T-helper 22 cell (primary cell): ENCODE data around the gene NMB.
"Not testable (repeated sequence)": the region's sequence is repeated elsewhere in the genome, so short reads cannot be mapped to it uniquely, and the experiment has no call there.

Source experiments
- DNase-seq: peaks from one replicate; pipeline ENCODE4 v3.0.0-alpha.2; 2020; ENCODE audit warnings: low read depth

Gene NMB

DNA sequence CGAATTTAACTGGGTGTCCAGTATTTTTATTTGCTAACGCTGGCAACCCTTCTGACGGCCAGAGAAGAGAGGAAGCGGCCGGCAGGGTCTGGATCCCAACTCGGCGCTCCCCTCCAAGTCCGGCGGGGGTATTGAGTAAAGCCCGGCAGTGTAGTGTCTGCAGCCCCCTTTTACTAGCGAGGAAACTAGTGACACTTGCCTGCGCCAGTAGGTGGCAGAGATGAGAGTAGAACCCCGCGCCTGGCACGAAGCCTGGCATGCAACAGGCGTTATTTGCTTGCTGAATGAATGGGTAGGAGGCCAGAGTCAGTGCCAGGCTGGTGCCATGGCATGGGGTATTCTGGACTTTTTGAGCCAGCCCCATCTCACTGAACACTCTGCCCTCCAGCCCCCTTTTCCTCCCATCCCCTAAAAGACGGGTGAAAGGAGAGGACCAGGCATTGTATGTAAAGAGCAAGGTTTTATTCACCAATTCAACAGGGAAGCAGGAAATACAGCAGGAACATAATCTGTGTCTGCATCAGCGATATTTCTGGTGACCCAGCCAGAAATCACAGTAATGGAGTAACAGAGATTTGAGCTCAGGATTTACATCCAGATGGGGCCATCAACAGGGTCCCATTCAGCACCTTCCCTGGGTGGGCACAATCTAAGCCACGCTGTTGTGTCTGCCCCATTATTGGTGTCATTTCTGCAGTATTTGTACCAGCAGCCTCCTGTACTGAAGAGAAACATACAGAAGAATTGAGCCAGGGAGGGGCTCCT lies 3.1 kb downstream of the NMB start:
- DNase-seq: peak; percentile 59

DNA sequence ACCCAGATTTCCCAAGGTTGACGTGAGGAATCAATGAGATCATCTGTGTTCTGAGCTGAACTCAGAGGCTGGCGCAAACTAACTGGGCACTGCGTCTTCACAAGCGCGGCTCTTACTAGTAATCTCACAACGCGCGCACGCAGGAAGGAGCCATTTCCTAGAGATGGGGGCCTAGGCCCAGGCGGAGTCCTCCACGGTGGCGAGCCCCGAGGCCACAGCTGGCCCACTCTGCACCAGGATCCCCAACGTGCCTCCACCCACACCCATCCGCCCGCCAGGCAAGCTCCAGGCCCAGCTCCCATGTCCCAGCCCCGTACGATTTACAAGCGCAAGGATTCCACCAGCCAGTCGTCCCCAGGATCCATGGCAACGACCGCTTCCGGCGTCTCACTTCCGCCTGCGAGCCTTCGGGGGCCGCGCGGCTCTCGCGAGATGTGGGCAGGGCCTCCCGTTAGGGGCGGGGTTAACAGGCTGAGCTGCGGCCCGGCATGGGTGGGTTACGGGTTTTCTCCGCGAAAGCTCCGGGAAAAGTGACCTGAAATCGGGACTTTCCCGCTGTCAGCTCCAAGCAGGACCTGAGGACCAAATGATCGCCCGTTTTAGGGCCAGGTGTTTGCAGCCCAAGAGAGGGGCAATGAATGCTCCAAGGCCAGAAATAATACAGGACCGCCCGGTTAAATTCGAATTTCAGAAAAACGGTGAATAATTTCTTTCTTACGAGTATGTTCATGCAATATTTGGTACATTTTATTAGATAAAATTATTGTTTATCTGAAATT lies 3.9 kb downstream of the NMB start, which contains the start of gene WDR73:
WDR73 (minus strand) TSS at position 374 of the 779 bp plus-strand sequence; CDS start at position 365, 9 bp downstream.
- peak; percentile 95 for DNase-seq

DNA sequence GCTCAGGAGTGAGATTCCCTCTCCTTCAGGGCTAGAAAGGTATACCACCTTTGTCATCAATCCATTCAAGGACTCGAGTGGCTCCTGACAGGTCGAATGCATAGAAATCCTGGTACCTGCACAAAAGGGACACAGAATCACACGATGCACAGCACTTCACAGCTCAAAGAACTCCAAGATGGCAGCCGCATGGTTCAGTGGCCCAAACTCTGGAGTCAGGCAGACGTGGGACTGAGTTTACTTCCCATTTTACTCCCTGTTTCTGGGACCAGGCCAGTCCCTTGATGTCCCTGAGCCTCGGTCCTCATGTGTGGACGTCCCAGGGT lies 4.5 kb downstream of the NMB start:
- no peak for DNase-seq

DNA sequence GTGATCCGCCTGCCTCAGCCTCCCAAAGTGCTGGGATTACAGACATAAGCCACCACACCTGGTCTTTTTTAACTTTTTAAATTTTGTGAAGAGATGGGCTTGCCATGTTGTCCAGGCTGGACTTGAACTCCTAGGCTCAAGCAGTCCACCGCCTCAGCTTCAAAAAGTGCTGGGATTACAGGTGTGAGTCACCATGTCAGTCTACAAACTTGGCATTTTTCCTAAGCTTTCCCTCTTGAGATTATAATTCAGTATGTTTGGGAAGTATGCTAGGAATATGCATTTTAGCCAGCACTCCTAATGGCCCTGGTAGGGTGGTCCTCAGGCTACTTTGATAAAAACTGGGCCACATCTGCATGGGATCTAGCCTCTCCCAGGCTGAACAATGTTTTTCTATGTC lies 8.3 kb downstream of the NMB start:
- DNase-seq: no peak

DNA sequence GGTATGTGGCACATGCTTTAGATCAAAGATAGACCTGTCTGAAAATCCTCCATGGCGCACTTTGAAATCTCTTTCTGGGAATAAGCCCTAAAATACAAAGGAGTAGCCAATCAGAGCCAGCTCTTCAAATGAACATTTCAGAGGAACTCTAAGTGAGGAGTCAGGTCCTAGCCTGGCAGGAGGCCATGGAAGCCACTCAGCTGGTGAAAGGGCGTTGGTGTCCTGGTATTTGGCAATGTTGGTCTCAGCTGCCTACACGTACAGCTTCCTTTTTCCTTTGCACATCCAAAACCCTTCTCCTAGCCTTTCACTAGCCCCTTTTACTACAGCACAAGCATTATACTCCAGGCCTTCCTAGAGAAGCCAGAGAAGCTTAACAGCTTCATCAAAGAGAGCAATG lies 9.5 kb downstream of the NMB start:
- no peak for DNase-seq

DNA sequence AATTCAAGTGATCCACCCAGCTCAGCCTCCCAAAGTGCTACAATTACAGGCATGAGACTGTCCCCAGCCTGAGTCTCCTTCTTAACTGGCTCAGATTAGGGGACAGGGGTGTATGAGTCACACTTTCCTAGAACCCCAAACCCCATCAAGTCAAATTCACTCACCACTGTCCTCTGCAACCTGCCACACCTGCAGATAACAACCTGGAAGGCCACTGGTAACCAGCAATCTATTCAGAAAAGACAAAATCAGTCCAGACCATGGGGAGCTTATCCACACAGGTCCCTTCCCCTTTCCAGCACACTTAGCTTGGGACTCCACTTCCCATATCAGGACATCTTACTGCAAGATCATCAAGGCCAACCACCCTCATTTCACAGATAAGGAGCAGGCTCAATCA lies 10.3 kb downstream of the NMB start:
- DNase-seq: no peak

DNA sequence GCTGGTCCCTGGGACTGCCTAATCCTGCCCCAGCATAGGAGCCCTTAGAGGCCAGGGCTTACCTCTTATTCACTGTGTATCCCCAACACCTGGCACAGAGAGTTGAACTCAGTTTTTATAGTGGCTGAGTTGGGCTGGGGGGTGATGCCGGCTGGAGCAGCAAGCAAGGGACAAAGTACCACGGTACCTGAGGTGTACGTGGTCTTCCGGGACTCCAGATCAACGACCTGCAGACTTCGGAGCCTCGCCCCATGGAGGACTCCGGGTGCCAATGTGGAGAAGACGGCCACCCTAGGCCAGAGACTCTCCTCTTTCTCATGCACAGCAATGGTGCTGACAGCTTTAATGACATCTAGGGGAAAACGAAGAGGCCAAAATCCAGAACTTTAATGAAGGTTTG lies 12.0 kb downstream of the NMB start:
- no peak for DNase-seq

DNA sequence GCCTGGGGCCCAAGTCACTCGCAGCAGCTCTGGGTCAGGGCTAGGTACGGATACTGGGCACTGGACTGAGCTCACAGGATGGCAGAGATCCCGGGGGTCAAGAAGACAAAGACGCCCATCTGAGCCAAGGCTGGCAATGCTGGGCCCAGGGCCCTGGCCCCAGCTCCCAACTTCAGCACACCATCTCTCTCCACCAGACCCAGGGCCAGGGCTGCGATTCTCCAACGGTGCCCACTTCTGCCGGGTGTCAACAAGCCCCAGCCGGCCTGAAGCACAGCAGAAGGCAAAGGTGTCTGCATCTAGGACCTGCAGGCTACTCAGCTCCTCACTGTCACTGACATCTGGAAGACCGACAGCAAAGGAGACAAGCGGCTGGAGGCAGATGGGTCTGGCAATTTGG lies 12.5 kb downstream of the NMB start:
- DNase-seq: no peak

DNA sequence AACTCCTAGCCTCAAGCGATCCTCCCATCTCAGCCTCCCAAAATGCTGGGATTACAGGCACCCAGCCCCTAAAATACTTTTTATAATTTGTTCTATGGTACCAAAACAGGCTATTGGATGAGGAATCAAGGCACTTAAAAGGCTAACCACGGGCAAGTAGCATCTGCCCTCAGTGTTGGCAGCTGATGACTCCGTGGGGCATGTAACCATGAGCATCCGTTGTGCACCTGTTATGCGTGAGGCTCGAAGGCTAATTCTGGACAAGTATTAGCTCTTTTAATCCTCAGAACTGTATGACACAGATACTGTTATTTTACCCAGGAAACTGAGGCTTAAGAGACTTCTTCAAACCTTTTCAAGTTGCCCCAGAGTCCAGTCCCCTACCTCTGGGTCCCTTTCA lies 14.2 kb downstream of the NMB start:
- DNase-seq: no peak

DNA sequence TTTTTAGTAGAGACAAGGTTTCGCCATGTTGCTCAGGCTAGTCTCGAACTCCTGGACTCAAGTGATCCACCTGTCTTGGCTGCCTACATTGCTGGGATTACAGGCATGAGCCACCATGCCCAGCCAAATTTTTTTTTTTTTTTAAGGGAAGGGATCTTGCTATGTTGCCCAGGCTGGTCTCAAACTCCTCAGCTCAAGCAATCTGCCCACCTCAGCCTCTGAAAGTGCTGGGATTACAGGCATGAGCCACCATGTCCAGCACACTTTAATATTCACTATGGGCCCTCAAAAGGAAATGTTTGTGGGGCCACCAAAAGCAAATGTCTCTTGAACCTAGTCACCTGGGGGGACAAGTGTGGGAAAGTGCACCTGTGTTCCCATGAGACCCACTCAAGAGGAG lies 15.4 kb downstream of the NMB start:
- not testable (repeated sequence) for DNase-seq

DNA sequence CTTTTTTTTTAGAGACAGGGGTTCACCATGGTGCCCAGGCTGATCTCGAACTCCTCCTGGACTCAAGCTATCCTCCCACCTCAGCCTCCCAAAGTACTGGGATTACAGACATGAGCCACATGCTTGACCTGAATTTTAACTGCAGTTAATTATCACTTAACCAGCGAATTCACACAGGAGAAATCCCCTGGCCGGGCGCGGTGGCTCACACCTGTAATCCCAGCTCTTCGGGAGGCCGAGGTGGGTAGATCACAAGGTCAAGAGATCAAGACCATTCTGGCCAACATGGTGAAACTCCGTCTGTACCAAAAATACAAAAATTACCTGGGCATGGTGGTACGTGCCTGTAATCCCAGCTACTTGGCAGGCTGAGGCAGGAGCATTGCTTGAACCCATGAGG lies 16.1 kb downstream of the NMB start:
- DNase-seq: not testable (repeated sequence)

DNA sequence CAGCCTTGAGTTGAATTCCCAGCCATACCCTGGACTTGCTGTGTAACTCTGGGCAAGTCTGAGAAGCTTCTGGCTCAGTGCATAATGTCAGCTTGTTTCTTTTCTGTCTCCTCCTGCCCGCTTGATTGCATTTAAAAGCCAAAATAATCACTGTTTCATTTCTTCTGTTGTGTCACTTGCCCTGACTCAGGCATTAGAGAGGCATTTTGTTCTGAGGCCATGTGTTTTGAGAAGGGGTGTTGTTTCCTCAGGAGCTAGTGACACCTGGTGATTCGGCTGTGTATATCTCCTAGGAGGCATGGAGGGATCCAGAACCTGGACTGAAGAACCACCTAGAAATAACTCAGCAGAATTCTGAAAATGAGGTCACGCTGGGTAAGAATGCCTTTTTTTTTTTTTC lies 19.9 kb downstream of the NMB start:
- no peak for DNase-seq

DNA sequence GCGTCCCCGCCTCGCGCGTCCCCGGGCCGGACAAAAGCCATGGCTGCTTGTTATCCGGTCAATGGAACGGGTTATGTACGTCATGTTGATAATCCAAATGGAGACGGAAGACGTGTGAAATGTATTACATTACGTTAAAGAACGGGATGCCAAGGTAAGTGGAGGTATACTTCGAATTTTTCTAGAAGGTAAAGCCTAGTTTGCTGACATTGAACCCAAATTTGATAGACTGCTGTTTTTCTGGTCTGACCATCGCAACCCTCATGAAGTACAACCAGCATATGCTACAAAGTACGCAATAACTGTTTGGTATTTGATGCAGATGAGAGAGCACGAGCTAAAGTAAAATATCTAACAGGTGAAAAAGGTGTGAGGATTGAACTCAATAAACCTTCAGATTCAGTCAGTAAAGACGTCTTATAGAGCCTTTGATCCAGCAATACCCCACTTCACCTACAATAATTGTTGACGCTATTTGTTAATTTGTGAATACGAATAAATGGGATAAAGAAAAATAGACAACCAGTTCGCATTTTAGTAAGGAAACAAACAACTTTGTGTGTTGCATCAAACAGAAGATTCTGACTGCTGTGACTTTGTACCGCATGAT lies 23.7 kb downstream of the NMB start:
- no peak for DNase-seq

DNA sequence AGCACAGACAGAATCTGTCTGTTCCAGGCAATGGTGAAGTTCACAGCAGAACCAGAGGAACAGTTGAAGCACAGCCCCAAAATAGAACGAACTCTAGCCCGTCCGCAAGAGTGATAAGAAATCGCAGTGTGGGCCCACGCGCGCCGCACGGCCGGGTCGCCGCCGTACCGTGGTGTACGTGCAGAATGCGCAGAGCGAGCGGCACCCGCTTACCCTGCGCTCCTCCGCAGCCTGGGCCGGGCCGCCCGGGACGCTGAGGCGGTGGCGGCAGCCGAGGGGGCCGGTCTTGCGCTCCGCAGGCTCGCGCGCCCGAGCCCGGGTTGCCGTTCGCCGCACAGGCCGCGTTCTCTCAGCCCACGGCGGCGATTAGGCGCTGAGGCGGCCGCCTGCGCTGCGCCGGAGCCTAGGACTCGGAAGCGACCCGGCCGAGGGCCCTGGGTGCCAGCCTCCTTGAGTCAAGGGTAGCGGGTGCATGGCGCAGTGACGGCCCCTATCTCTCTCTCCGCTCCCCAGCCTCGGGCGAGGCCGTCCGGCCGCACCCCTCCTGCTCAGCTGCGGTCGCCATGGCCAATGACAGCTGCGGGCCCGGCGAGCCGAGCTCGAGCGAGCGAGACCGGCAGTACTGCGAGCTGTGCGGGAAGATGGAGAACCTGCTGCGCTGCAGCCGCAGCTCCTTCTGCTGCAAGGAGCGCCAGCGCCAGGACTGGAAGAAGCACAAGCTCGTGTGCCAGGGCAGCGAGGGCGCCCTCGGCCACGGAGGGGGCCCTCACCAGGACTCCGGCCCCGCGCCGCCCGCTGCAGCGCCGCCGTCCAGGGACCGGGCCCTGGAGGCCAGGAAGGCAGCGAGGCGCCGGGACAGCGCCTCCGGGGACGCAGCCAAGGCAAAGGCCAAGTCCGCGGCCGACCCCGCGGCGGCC lies 24.4 kb downstream of the NMB start:
- DNase-seq: peak; percentile 48

DNA sequence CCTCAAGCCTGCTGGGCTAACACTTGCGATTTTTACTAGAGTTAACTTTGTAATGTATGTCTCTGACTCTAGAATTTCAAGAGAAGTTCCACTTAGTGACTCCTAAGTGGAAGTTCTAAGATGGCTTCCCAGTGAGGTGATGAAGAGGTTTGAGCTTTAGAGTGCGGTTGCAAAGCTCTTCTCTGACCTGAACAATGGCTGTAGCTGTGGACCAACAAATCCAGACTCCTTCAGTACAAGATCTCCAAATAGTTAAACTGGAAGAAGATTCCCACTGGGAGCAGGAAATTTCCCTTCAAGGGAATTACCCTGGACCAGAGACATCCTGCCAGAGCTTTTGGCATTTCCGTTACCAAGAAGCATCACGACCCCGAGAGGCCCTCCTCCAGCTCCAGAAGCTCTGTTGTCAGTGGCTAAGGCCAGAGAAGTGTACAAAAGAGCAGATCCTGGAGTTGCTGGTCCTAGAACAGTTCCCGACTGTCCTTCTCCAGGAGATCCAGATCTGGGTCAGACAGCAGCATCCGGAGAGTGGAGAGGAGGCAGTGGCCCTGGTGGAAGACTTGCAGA lies 26.2 kb downstream of the NMB start:
- no peak for DNase-seq

DNA sequence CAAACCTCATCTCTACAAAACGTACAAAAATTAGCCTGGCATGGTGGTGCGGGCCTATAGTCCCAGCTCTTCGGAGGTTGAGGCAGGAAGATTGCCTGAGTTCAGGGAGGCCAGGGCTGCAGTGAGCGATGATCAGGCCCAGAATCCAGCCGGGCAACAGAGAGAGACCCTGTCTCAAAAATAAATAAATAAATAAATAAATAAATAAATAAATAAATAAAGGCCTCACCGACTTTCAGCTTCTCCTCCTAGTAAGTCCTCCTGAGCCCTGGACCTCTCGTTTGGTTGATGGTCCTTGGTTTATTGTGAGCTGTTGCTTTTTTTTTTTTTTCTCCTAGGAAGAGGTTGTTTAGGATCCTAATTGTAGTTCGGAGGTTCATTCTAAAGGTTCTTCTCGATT lies 29.0 kb downstream of the NMB start:
- no peak for DNase-seq

DNA sequence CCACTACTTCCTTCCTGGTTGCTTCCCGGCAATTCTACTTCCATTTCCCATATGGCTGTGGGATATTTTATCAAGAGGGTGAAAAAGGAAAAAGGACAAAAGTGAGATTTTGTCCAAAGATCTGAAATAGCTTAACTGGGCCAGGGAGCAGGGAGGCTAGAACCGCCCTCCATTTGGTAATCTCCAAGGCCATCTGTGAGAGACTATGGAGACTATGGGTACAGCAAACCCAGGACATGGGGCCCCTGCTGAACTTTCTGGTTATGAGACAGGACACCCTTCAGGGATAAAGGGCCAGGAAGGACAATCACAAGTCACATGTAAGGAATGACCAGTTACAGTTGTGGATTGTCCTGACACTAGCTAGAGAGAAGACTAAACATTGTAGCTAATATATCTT lies 32.9 kb downstream of the NMB start:
- no peak for DNase-seq

DNA sequence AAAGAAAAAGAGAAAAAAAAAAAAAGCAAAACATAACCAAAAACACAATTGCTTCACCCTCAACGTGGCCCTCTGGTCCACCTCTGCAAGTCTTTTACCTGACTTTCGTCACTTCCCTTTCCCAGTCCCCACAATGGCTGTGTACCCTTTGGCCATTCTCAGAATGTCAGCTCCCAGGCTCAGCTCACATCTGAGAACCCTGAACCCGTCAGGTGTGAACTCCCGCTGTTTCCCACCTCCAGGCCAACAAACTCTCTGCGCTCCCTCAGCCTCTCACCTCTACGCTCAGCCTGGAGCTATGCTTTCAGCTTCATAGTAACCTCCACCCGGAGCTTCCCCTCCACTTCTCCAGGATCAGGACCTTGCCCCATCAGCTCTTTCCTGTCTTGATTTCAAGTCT lies 33.6 kb downstream of the NMB start:
- no peak for DNase-seq

DNA sequence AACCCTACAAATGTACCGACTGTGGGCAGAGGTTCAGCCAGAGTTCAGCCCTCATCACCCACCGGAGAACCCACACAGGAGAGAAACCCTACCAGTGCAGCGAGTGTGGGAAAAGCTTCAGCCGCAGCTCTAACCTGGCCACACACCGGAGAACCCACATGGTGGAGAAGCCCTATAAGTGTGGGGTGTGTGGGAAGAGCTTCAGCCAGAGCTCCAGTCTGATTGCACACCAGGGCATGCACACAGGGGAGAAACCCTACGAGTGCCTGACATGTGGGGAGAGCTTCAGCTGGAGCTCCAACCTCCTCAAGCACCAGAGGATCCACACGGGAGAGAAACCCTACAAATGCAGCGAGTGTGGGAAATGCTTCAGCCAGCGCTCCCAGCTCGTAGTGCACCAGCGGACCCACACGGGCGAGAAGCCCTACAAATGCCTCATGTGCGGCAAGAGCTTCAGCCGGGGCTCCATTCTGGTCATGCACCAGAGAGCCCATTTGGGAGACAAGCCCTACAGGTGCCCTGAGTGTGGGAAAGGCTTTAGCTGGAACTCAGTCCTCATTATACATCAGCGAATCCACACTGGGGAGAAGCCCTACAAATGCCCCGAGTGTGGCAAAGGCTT lies 36.5 kb downstream of the NMB start:
- no peak for DNase-seq

DNA sequence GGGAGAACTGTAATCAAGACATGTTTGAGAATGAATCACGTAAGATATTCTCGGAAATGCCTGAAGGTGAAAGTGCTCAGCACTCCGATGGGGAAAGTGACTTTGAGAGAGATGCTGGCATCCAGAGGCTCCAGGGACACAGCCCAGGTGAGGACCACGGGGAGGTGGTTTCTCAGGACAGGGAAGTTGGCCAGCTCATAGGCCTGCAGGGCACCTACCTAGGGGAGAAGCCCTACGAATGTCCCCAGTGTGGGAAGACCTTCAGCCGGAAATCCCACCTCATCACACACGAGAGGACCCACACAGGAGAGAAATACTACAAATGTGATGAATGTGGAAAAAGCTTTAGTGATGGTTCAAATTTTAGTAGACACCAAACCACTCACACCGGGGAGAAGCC lies 37.4 kb downstream of the NMB start:
- no peak for DNase-seq

DNA sequence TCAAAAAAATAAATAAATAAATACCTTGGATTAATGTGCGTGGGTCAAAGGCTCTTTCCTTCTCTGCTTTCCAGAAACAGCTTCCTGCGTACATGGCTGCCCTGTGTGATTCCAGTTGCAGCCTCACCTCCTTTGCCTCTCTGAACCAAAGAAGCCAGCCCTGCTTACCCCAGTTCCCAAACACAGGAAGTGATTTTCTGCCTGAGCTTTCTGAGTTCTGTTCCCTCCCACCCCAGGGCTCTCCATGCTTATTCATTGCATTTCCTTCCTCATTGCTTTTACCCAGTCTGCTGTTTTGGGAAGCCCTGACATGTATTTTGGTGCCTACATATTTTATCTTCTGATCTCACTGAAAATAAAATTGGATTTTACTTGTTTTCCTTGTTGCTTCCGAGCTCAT lies 41.8 kb downstream of the NMB start:
- no peak for DNase-seq
